ENCODE results near the gene GPANK1.

DNA sequence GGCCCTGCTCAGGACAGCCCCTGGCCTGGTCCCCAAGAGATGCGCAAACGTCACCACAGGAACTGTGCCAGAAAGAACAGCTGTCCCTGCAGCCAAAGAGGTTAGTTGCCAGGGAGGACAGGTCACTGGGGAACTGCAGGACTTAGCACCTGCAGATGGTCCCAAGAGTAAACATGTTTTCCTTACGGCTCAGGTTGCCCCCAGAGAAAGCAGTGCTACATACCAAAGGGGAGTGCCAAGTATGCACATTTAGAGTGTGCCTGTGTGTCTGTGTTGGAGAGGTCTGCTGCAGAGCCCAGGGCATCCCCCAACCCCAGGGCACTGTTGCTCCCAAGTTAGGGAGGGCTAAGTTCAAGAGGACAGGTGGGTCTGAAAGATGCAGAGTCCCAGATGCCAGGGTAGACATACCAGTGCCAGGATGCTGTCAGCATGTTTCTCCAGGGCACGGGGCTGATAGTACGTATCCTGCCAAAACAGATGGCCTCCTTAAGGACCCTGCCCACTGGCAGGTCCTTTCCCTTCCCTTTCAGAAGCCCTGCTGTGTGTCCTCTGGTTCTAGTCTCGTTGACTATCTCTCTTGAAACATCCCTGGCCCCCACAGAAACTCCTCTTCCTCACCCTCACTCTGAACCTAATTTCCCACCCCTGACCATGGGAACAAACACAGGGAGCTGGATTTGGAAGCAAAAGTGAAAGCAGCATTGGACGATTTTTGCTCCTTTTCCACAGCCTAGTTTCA is 37.0 kb upstream of the GPANK1 start:
- TF ChIP-seq, protein P1, sequence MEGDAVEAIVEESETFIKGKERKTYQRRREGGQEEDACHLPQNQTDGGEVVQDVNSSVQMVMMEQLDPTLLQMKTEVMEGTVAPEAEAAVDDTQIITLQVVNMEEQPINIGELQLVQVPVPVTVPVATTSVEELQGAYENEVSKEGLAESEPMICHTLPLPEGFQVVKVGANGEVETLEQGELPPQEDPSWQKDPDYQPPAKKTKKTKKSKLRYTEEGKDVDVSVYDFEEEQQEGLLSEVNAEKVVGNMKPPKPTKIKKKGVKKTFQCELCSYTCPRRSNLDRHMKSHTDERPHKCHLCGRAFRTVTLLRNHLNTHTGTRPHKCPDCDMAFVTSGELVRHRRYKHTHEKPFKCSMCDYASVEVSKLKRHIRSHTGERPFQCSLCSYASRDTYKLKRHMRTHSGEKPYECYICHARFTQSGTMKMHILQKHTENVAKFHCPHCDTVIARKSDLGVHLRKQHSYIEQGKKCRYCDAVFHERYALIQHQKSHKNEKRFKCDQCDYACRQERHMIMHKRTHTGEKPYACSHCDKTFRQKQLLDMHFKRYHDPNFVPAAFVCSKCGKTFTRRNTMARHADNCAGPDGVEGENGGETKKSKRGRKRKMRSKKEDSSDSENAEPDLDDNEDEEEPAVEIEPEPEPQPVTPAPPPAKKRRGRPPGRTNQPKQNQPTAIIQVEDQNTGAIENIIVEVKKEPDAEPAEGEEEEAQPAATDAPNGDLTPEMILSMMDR (IDR thresholded peaks at IDR 0.05) = no peak
- TF ChIP-seq POLR2A (IDR thresholded peaks at IDR 0.05) = no peak
